ENCODE data around the gene APOB.

GRCh38 chr2:21043744-21044532 is at the start of gene APOB:
- TF ChIP-seq CTCF (IDR thresholded peaks at IDR 0.05 in 4 of 5, conservative IDR thresholded peaks at IDR 0.05 in 1 of 5) (no peak), POLR2A (IDR thresholded peaks at IDR 0.05) (no peak)

Measured in gastrocnemius medialis (tissue), 4 donors.